ENCODE data around the gene ATP6V0A1.
A peak's percentile ranks its signal among the peaks of the same experiment; 100 is the strongest.
"Not testable (repeated sequence)": the region's sequence is repeated elsewhere in the genome, so short reads cannot be mapped to it uniquely, and the experiment has no call there.

ATP6V0A1 gene

DNA sequence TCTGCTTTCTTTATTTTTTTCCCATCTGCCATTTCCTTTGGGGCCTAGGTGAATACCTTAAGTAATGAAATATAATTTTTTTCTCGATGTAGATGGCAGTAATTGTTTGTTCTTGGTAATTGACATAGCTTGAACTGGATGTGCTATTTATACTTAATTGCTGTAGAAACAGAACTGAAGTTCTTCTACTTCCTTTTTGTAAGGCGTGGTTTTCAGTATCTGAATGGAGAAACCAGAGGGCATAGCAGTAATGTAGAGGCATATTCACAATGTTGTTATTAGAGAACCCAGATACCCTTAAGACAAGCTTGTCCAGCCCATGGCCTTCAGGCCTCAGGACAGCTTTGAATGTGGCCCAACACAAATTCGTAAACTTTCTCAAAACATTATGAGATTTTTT, 16.4 kb downstream of the ATP6V0A1 start:
- no peaks in the 10 kb centered on the region for H3K27me3 ChIP-seq (replicated peaks; ENCODE audit: control insufficient read depth, insufficient read depth, low read length)
- no peak overlapping the region for H3K4me3 ChIP-seq (replicated peaks; ENCODE audit: low read depth, low read length)
- TF ChIP-seq, protein P1, sequence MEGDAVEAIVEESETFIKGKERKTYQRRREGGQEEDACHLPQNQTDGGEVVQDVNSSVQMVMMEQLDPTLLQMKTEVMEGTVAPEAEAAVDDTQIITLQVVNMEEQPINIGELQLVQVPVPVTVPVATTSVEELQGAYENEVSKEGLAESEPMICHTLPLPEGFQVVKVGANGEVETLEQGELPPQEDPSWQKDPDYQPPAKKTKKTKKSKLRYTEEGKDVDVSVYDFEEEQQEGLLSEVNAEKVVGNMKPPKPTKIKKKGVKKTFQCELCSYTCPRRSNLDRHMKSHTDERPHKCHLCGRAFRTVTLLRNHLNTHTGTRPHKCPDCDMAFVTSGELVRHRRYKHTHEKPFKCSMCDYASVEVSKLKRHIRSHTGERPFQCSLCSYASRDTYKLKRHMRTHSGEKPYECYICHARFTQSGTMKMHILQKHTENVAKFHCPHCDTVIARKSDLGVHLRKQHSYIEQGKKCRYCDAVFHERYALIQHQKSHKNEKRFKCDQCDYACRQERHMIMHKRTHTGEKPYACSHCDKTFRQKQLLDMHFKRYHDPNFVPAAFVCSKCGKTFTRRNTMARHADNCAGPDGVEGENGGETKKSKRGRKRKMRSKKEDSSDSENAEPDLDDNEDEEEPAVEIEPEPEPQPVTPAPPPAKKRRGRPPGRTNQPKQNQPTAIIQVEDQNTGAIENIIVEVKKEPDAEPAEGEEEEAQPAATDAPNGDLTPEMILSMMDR (IDR thresholded peaks at IDR 0.05; ENCODE audit: insufficient read depth, low read length, poor library complexity, severe bottlenecking): no peak
- no peak for DNase-seq (ENCODE audit: extremely low read depth, insufficient read length)
- H3K36me3 ChIP-seq (ENCODE audit: control insufficient read depth, insufficient read depth, low read length): peaks cover 13% of the 10 kb centered on the region

DNA sequence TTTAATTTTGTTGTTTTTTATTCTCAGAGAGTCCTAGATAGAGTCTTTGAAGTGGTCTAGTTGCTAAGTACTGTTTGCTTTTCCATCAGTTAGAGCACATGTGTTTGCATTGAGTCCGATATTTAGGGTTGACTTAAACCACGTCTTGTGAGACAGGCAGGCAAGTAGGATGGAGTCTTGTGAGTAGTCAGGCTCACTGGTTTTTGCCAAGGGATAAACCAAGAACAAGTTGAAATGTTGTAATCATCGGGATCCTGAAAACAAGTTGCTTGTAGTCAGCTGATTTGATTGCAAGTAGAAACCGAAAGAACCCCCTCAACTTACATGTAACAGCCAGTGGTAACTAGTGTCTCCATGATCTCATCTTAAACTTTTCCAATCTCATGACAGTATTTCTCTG, 17.2 kb downstream of the ATP6V0A1 start:
- DNase-seq (ENCODE audit: extremely low read depth, insufficient read length): no peak
- Histone ChIP-seq H3K36me3 (ENCODE audit: control insufficient read depth, insufficient read depth, low read length) (peaks cover 13% of the 10 kb centered on the region), H3K27me3 (replicated peaks; ENCODE audit: control insufficient read depth, insufficient read depth, low read length) (no peaks in the 10 kb centered on the region), H3K4me3 (replicated peaks; ENCODE audit: low read depth, low read length) (no peak overlapping the region)
- TF ChIP-seq, protein P1 (IDR thresholded peaks at IDR 0.05; ENCODE audit: insufficient read depth, low read length, poor library complexity, severe bottlenecking): no peak

DNA sequence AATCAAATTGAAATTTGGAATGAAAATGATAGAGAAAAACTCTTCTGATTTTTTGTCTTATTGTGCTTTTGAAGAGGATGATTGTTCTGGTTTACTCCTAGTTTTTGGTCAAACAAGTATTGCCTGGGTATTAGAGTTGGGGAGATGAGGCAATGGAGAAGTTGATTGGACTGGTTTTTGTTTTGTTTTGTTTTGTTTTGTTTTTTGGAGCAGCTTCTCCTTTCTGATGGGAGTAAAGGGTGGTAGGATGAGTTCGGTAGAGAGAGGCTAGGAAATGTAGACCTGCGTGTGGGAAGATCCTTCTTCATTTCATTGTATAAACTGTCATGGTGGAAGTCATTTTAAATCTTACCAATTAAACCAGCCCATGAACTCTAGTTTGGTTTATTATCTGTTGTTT, 17.7 kb downstream of the ATP6V0A1 start:
- no peak for DNase-seq (ENCODE audit: extremely low read depth, insufficient read length)
- Histone ChIP-seq H3K4me3 (replicated peaks; ENCODE audit: low read depth, low read length) (no peak overlapping the region), H3K27me3 (replicated peaks; ENCODE audit: control insufficient read depth, insufficient read depth, low read length) (no peaks in the 10 kb centered on the region), H3K36me3 (ENCODE audit: control insufficient read depth, insufficient read depth, low read length) (peaks cover 12% of the 10 kb centered on the region)
- TF ChIP-seq, protein P1 (IDR thresholded peaks at IDR 0.05; ENCODE audit: insufficient read depth, low read length, poor library complexity, severe bottlenecking): no peak

DNA sequence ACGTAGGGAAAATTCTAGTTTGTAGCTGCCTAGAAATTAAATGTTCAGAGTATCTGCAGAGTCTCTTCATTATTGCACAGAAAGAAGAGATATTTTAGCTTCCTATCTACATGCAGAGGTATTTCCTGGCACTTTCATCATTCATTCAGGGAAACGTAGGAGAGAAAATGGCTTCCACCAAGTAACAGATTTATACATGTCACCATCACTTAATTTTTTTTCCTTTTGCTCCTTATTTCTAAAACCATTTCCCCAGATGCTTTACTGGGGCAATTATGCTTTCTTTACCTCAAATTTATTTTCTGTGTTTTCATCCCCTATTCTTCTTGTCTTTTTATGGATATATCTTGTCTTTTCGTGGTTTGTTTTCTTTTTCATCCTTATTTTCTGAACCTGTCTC, 18.5 kb downstream of the ATP6V0A1 start:
- DNase-seq (ENCODE audit: extremely low read depth, insufficient read length): no peak
- TF ChIP-seq, protein P1 (IDR thresholded peaks at IDR 0.05; ENCODE audit: insufficient read depth, low read length, poor library complexity, severe bottlenecking): no peak
- H3K27me3 ChIP-seq (replicated peaks; ENCODE audit: control insufficient read depth, insufficient read depth, low read length): no peaks in the 10 kb centered on the region
- no peak overlapping the region for H3K4me3 ChIP-seq (replicated peaks; ENCODE audit: low read depth, low read length)
- peaks cover 12% of the 10 kb centered on the region for H3K36me3 ChIP-seq (ENCODE audit: control insufficient read depth, insufficient read depth, low read length)

DNA sequence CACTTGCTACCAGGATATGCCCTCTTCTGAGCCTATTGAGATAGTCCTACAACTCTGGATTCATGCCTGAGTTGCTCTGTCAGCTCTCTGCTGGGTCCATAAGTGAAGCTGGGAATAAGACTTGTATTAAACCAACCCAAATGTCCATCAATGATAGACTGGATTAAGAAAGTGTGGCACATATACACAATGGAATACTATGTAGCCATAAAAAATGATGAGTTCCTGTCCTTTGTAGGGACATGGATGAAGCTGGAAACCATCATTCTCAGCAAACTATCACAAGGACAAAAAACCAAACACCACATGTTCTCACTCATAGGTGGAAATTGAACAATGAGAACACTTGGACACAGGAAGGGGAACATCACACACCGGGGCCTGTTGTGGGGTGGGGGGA, 19.1 kb downstream of the ATP6V0A1 start:
- not testable (repeated sequence) for DNase-seq (ENCODE audit: extremely low read depth, insufficient read length); H3K27me3 ChIP-seq (replicated peaks; ENCODE audit: control insufficient read depth, insufficient read depth, low read length); H3K4me3 ChIP-seq (replicated peaks; ENCODE audit: low read depth, low read length)
- peaks cover 12% of the 10 kb centered on the region for H3K36me3 ChIP-seq (ENCODE audit: control insufficient read depth, insufficient read depth, low read length)

DNA sequence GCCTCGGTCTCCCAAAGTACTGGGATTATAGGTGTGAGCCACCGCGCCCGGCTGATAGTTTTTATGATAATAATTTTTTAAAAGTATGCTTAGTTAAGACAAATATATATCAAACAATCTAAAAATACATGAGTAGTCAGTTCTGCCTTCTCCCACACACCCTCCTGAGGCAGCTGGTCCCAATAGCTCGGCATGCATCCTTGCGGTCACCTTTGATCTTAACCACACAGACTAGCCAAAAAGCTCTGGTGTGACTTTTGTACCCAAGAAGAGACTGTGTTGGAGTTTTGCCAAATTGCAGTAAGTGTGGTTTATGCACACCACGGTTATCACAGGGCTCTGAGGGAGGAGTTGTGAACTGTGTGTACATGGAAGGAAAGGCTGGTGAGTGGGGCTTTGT, 25.6 kb downstream of the ATP6V0A1 start:
- Histone ChIP-seq H3K27me3 (replicated peaks; ENCODE audit: control insufficient read depth, insufficient read depth, low read length) (no peaks in the 10 kb centered on the region), H3K36me3 (ENCODE audit: control insufficient read depth, insufficient read depth, low read length) (peaks cover 17% of the 10 kb centered on the region), H3K4me3 (replicated peaks; ENCODE audit: low read depth, low read length) (no peak overlapping the region)
- peak; percentile 54 for DNase-seq (ENCODE audit: extremely low read depth, insufficient read length)
- TF ChIP-seq, protein P1 (IDR thresholded peaks at IDR 0.05; ENCODE audit: insufficient read depth, low read length, poor library complexity, severe bottlenecking): no peak

All from GM06990 (cell line).